GM12801 (cell line): ENCODE data around the gene RNF4.

Experiments
- CTCF ChIP-seq: IDR thresholded peaks from one replicate; pipeline ENCODE4 v1.5.1; 2011; ENCODE audit warnings: control low read depth; ENCODE audit not compliant: insufficient read length; ENCODE audit errors: extremely low read depth

Gene RNF4

GRCh38 chr4:2446656-2447564 lies 22.0 kb upstream of the RNF4 start:
- no peak for TF ChIP-seq CTCF

- no peak for TF ChIP-seq CTCF
Observed at GRCh38 chr4:2448589-2448988, 20.3 kb upstream of the RNF4 start.

- no peak for TF ChIP-seq CTCF
Observed at GRCh38 chr4:2449051-2449450, 19.9 kb upstream of the RNF4 start.

GRCh38 chr4:2449511-2450392 lies 19.2 kb upstream of the RNF4 start:
- no peak for TF ChIP-seq CTCF

GRCh38 chr4:2450394-2451035 lies 18.4 kb upstream of the RNF4 start:
- no peak for TF ChIP-seq CTCF

- no peak for TF ChIP-seq CTCF
Observed at GRCh38 chr4:2451036-2451520, 17.8 kb upstream of the RNF4 start.
